ENCODE results near the gene TIAM2.

The TIAM2 gene

DNA sequence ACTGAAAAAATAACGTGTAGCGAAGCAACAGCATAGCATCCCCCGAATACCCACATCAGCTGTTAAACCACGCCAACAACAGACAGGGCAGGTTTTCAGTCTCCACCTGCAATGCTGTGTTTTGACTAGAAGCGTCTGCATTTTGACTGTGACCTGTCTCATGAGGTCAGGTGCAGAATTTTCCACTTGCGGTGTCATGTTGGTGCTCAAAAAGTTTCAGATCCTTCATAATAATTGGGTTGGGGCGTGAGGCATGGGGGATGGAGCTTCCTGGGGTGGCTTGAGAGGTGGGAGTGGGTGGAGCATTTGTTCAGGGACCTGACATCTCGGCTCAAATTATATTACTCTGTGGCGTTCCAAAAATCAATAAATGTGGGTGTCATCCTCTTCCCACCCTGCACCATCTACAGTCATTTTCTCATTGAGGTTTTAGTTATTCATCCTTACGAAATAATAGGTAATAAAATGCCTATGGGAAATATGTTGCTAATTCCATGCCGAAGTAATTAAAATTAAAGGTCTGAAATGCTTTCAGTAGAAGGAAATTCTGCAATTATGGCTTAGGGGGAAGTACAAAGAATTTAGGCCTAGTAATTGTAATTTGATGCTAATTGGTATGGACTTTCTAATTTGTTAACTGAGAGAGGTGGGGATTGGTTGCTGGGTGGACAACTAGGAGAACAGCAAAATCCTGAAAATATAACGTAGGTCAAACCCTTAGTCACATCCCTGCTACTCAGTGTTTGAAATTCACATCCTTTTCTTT is 81.0 kb downstream of the TIAM2 start:
- H3K27me3 ChIP-seq (ENCODE audit: insufficient read depth, poor library complexity, severe bottlenecking), result no peaks in the 10 kb centered on the region
- no peak for DNase-seq (ENCODE audit: low read depth in 1 of 2, low spot score in 1 of 2)
- no peak overlapping the region for H3K4me3 ChIP-seq (replicated peaks; ENCODE audit: insufficient read depth, low read length)
- no peak for TF ChIP-seq SPI1 (IDR thresholded peaks at IDR 0.05; ENCODE audit: borderline replicate concordance, low read depth)
- TF ChIP-seq, protein P1, sequence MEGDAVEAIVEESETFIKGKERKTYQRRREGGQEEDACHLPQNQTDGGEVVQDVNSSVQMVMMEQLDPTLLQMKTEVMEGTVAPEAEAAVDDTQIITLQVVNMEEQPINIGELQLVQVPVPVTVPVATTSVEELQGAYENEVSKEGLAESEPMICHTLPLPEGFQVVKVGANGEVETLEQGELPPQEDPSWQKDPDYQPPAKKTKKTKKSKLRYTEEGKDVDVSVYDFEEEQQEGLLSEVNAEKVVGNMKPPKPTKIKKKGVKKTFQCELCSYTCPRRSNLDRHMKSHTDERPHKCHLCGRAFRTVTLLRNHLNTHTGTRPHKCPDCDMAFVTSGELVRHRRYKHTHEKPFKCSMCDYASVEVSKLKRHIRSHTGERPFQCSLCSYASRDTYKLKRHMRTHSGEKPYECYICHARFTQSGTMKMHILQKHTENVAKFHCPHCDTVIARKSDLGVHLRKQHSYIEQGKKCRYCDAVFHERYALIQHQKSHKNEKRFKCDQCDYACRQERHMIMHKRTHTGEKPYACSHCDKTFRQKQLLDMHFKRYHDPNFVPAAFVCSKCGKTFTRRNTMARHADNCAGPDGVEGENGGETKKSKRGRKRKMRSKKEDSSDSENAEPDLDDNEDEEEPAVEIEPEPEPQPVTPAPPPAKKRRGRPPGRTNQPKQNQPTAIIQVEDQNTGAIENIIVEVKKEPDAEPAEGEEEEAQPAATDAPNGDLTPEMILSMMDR (IDR thresholded peaks at IDR 0.05; ENCODE audit: insufficient read depth, low read length), result no peak
- no peak for TF ChIP-seq POLR2AphosphoS5 (IDR thresholded peaks at IDR 0.05; ENCODE audit: low read depth)
- TF ChIP-seq, protein P2, sequence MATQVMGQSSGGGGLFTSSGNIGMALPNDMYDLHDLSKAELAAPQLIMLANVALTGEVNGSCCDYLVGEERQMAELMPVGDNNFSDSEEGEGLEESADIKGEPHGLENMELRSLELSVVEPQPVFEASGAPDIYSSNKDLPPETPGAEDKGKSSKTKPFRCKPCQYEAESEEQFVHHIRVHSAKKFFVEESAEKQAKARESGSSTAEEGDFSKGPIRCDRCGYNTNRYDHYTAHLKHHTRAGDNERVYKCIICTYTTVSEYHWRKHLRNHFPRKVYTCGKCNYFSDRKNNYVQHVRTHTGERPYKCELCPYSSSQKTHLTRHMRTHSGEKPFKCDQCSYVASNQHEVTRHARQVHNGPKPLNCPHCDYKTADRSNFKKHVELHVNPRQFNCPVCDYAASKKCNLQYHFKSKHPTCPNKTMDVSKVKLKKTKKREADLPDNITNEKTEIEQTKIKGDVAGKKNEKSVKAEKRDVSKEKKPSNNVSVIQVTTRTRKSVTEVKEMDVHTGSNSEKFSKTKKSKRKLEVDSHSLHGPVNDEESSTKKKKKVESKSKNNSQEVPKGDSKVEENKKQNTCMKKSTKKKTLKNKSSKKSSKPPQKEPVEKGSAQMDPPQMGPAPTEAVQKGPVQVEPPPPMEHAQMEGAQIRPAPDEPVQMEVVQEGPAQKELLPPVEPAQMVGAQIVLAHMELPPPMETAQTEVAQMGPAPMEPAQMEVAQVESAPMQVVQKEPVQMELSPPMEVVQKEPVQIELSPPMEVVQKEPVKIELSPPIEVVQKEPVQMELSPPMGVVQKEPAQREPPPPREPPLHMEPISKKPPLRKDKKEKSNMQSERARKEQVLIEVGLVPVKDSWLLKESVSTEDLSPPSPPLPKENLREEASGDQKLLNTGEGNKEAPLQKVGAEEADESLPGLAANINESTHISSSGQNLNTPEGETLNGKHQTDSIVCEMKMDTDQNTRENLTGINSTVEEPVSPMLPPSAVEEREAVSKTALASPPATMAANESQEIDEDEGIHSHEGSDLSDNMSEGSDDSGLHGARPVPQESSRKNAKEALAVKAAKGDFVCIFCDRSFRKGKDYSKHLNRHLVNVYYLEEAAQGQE (IDR thresholded peaks at IDR 0.05; ENCODE audit: insufficient replicate concordance, low read depth), result no peak
- no peak for TF ChIP-seq GABPA (IDR thresholded peaks at IDR 0.05; ENCODE audit: low read depth)
- H3K27ac ChIP-seq (replicated peaks), result no peak overlapping the region

DNA sequence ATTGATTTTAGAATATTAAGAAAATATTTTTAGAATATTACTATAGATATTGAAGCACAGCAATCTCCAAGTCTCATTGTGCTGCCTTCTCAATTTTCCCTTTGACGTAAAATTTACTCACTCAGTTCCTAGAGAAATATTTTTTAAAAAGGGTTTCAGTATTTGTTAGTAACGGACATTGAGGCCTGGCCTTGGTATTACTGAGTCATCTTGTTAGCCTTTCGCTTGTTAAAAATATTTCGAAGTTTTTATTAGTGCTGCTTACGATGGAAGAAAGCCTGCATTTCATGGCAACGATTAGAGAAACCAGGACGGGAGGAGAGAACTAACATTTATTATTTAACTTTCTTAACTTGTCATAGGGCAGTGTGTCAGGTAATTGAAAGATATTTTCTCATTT is 82.2 kb downstream of the TIAM2 start:
- TF ChIP-seq SPI1 (IDR thresholded peaks at IDR 0.05; ENCODE audit: borderline replicate concordance, low read depth), result no peak
- TF ChIP-seq POLR2AphosphoS5 (IDR thresholded peaks at IDR 0.05; ENCODE audit: low read depth), result no peak
- TF ChIP-seq, protein P2 (IDR thresholded peaks at IDR 0.05; ENCODE audit: insufficient replicate concordance, low read depth), result no peak
- TF ChIP-seq GABPA (IDR thresholded peaks at IDR 0.05; ENCODE audit: low read depth), result no peak
- TF ChIP-seq, protein P1 (IDR thresholded peaks at IDR 0.05; ENCODE audit: insufficient read depth, low read length), result no peak
- H3K4me3 ChIP-seq (replicated peaks; ENCODE audit: insufficient read depth, low read length), result no peak overlapping the region
- H3K27ac ChIP-seq (replicated peaks), result no peak overlapping the region
- DNase-seq (ENCODE audit: low read depth in 1 of 2, low spot score in 1 of 2), result no peak
- no peaks in the 10 kb centered on the region for H3K27me3 ChIP-seq (ENCODE audit: insufficient read depth, poor library complexity, severe bottlenecking)

DNA sequence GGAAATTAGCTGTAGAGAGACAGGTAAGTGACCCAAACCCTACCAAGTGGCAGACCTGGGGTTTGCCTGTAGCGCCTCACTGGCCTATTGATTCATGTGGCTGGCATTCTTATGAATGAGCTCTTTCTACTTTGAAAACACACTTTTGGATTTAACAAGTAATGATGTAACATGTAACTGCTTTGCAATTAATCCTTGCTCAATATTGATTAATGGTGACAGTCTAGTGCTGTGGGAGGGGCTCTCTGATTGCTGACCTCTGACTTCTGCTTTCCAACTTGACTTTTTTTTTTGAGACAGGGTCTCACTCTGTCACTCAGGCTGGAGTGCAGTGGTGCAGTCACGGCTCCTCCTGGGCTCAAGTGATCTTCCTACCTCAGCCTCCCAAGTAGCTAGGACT is 82.7 kb downstream of the TIAM2 start:
- no peak overlapping the region for H3K27ac ChIP-seq (replicated peaks)
- DNase-seq (ENCODE audit: low read depth in 1 of 2, low spot score in 1 of 2), result no peak

More for the DNA sequence above, 82.7 kb downstream of the TIAM2 start:
- no peak for TF ChIP-seq GABPA (IDR thresholded peaks at IDR 0.05; ENCODE audit: low read depth)
- TF ChIP-seq, protein P1 (IDR thresholded peaks at IDR 0.05; ENCODE audit: insufficient read depth, low read length), result no peak
- no peak for TF ChIP-seq SPI1 (IDR thresholded peaks at IDR 0.05; ENCODE audit: borderline replicate concordance, low read depth)
- TF ChIP-seq, protein P2 (IDR thresholded peaks at IDR 0.05; ENCODE audit: insufficient replicate concordance, low read depth), result no peak
- no peak for TF ChIP-seq POLR2AphosphoS5 (IDR thresholded peaks at IDR 0.05; ENCODE audit: low read depth)
- no peak overlapping the region for H3K4me3 ChIP-seq (replicated peaks; ENCODE audit: insufficient read depth, low read length)
- H3K27me3 ChIP-seq (ENCODE audit: insufficient read depth, poor library complexity, severe bottlenecking), result no peaks in the 10 kb centered on the region
